Keratinocyte (primary cell): Measurements from ENCODE around the gene CIZ1.

Experiments
- CTCF ChIP-seq, 3 experiments: IDR thresholded peaks in 1 of 3; conservative IDR thresholded peaks in 1 of 3; optimal IDR thresholded peaks in 1 of 3; 2 replicates in 2 of 3; 3 replicates in 1 of 3; pipeline versions ENCODE3 to v1.5.1; 2011; ENCODE audit warnings: low read length in 3 of 3, mild to moderate bottlenecking in 3 of 3, moderate library complexity in 2 of 3, control low read depth in 1 of 3, inconsistent platforms in 1 of 3; ENCODE audit not compliant: insufficient read depth in 2 of 3; ENCODE audit errors: extremely low read depth in 1 of 3
- EZH2 ChIP-seq: IDR thresholded peaks from one replicate; pipeline ENCODE4 v1.6.1; 2012; ENCODE audit warnings: inconsistent platforms, mild to moderate bottlenecking, low read length, moderate library complexity

- TF ChIP-seq CTCF (optimal IDR thresholded peaks at IDR 0.05 in 1 of 3, IDR thresholded peaks at IDR 0.05 in 1 of 3, conservative IDR thresholded peaks at IDR 0.05 in 1 of 3; ENCODE audit: extremely low read depth in 1 of 3, insufficient read depth in 2 of 3, low read length in 3 of 3) (peak in 2 of 3 experiments; percentile 1 to 12), EZH2 (no peak)
Measured at GRCh38 chr9:128190013-128190412, 1.4 kb downstream of the CIZ1 start.
